GM21529 (cell line): ENCODE measurements around the gene IL1RAPL2.
"Not testable (repeated sequence)": the region's sequence is repeated elsewhere in the genome, so short reads cannot be mapped to it uniquely, and the experiment has no call there.

Experiments
- ATAC-seq: cut with Tn5 transposase; IDR thresholded peaks from one replicate; pipeline ENCODE4 v1.9.1; 2021; ENCODE audit not compliant: unreplicated experiment

IL1RAPL2 gene

DNA sequence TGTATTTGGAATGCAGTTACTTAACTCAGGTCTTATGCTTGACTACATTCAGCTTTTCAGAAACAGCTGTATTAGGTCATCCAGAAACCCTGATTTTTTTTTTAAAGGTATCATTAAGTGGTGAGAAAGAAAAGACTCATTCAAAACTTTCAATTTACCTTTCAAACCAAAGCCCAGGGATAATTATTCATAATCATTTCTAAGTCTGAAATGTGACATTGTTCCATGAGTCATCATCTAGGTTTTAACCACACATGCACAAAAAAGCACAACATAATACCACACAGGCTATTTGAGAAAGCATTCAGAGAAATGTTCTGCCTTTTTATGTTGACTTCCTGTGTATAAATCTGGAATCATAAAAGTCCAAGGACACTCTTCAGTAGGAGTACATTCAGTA lies 288.2 kb downstream of the IL1RAPL2 start:
- ATAC-seq = no peak

DNA sequence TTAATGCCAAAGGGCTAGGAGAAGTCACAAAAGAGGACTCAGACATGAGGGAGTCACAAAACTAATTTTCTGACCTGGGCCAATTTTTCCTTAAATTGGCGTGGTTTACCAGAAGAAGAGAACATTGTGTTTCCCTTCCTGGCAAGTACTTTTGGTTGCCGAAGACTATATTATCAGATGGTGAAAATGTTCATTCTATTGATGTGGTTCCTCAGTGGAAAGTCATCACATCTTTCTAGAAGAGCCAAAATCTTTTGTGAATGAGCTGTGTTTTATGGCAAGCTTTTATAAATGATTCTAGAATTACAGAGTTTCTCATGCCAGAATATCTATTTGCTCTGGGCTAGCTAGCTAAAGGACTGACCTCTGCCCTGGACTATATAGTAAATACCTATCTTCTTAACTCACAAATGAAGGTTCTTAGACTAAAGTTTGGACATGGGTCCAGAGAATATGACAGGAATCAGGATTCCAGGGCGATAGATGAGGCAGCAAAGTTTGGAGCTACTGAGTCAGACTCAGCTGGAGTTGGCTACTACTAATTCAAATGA lies 288.9 kb downstream of the IL1RAPL2 start:
- no peak for ATAC-seq

DNA sequence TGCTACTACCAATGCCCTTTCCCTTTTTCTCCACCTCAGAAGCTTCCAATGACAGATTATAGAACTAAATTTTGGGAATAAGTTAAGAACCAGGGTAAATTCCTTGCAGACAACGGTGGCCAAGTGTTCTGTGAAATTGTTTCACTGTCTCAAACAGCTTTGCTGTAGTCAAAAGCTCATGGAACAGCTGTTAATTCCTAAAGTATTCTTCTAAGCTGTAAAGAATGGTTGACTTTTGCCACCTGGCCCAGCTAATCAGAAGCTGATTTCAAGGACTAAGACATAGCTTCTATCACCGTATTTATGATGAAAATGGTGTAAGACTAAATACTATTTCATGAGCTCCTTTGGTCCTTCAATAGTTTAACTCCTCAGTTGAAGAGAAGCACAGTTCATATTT lies 297.5 kb downstream of the IL1RAPL2 start:
- no peak for ATAC-seq

DNA sequence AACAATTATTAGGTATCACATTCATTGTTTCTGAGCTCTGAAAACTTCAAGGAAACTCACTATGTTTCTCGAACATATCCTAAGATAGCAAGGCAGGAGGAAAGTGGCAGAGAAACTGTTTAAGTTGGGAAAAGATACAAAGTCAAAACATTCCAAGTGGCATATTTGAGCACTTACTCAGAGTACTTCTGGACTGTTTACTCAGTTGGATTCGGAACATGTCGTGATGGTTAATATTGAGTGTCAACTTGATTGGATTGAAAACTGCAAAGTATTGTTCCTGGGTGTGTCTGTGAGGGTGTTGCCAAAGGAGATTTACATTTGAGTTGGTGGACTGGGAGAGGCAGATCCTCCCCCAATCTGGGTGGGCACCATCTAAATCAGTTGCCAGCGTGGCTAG lies 298.3 kb downstream of the IL1RAPL2 start:
- no peak for ATAC-seq

DNA sequence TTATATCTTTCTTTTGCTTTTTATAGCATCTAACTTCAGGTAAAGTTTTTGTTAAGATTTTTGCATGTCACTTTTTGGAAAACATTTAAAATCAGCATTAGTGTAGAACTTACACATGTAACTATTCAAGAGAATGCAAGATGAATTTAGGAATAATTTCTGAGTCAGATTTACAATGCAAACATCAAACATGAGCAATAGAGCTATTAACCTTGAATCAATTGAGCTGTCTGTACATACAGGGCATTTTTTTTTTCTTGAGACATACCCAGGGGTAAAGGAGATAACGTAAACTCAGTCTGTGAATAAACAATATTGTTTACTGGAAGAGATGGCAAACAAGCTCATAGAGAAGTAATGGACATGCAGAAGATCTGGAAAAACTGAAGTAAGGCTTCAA lies 311.5 kb downstream of the IL1RAPL2 start:
- no peak for ATAC-seq

DNA sequence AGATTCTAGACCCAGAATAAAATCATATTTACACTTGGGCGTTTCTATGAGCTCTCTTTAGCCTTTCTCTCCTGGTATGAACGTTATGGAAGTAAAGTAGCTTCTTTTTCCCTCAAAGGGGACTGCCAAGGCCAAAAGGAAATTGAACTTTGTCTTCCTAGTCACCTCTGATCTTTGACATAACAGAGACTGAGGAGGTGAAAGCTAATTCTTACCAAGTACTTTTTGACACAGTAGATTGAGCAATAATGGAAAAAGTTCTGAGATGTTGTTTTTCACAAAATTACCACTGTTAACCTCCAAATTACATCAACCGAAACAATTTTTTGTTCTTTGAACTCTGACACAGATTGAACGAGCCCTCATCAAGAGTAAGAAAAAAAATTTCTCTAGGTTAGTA lies 336.1 kb downstream of the IL1RAPL2 start:
- no peak for ATAC-seq

DNA sequence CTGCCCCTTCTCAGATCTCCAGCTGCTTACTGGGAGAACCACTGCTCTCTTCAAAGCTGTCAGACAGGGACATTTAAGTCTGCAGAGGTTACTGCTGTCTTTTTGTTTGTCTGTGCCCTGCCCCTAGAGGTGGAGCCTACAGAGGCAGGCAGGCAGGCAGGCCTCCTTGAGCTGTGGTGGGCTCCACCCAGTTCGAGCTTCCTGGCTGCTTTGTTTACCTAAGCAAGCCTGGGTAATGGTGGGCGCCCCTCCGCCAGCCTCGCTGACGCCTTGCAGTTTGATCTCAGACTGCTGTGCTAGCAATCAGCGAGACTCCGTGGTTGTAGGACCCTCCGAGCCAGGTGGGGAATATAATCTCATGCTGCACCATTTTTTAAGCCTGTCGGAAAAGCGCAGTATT lies 343.7 kb downstream of the IL1RAPL2 start:
- ATAC-seq = not testable (repeated sequence)

DNA sequence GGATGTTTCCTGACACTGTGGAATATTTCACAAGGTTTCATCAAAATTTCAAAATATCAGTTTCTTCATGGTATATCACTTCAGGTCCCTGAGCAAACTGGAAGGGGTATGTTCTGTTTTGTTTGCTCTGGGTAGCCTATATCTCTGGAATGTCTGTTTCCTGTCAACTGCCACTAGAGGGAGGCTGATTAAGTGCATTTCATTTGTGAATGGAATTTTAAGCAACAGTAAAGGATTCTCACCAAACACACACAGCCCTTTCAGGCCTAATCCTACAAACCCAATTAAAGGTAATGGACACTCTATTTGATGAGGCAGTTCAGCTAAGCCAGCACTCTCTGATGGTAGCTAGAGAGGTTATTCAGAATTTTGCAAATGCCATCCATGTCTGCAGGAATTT lies 347.3 kb downstream of the IL1RAPL2 start:
- ATAC-seq = no peak

- ATAC-seq = not testable (repeated sequence)
These were observed 348.7 kb downstream of the IL1RAPL2 start for GRCh38 chrX:104914686-104915085.

- no peak for ATAC-seq
These were observed 352.1 kb downstream of the IL1RAPL2 start for GRCh38 chrX:104918122-104918521.

DNA sequence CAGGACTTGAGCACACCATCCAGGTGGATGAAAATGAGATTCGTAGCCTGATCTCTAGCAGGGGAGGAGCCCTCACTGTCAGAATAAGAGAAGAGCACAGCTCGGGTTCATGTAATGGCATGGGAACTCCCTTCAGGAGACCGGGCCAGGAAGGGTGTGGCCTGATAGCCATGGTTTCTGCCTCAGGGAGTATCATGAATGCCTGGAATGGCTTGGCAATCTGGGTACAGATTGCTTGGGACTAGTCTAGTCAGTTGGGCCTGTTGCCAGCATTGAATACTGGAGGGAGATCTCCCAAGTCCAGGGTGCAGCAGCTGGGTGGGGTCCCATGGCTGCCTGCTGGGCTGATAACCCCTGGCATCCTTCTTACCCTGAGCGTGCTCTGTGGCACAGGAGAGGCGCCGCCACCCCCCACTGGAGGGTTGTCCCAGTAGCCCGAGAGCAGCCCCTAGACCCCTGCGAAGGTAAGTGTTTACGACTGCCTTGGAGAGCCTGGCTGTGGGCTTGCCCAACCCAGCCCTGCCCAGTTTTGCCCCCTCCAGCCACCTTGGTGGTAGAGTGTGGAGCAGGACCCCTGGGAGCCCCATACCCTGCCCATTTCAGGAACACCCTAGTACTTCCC lies 355.7 kb downstream of the IL1RAPL2 start:
- ATAC-seq = no peak

- ATAC-seq = peak; percentile 99
These were observed 356.2 kb downstream of the IL1RAPL2 start for GRCh38 chrX:104922206-104922621.

DNA sequence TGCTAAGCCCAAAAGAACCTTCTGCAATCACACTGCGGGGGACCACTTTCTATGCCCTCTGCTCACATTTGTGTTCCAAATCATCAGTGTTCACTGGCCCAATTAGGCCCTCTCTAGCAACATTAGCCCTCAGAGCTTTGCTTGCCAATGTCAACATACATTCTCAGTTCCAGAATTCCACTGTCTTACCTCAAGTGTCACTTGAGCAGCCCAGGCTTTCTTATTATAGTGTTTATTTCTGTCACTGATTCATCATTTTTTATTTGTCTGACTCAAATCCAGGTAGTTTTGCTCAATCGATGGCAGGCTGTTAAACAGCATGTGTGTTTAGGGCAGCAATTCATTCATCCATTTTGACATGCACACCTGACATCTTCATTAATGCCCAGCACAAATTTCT lies 363.3 kb downstream of the IL1RAPL2 start:
- ATAC-seq = no peak

DNA sequence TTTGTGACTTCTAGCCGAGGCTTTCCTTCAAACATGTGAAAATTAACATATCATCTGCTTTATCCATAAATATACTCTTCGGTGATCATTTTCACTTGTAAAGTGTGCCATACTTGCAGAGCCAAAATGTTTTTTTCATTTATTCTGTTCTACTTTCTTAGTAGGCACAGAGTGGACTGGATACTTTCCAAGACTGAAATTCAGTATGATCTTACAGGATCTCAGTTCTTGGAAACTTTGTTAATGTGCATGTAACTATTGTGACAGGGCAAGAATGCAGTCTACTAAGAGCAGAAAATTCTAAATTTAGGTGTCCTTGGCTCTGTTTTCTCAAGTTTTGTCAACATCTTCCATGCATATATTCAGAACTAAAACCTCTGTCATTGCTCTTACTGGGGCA lies 369.6 kb downstream of the IL1RAPL2 start:
- no peak for ATAC-seq

DNA sequence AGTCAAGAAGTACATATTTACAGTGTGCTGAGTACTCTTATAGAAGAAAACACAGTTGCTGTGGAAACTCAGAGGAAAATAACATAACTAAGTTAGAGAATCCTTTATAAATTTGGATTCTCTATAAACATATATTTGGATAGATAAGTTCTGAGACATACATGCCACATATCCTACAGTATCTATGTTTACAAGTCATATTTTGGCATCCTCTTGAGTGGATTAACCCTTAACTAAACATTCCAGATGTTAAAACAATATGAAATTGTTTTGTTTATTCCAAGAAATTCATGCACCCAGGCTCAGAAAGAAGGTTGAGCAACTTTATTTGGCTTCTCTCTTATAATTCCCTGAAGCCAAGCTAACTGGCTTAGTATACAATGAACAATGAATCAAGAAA lies 387.3 kb downstream of the IL1RAPL2 start:
- no peak for ATAC-seq

DNA sequence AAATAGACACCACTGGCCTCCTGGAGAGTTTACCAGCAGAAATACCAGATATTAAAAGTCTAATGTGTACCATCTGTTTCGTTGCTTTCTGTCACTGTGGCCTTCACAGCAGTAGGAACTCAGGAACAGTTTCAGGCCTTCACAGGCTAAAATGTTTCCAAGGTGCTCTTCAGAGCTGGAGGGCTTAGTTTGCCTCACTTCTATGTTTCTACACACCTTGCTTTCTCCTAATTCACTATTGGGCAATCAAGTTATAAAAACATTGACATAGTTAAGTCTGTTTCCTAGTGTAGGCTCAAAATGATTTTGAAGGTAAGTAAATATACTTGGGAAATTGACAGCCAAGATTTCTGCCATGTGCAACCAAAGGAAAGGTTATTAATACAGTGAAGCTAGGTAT lies 395.9 kb downstream of the IL1RAPL2 start:
- ATAC-seq = no peak

- no peak for ATAC-seq
These were observed 402.2 kb downstream of the IL1RAPL2 start for GRCh38 chrX:104968241-104968640.

- no peak for ATAC-seq
These were observed 406.7 kb downstream of the IL1RAPL2 start for GRCh38 chrX:104972737-104973136.

DNA sequence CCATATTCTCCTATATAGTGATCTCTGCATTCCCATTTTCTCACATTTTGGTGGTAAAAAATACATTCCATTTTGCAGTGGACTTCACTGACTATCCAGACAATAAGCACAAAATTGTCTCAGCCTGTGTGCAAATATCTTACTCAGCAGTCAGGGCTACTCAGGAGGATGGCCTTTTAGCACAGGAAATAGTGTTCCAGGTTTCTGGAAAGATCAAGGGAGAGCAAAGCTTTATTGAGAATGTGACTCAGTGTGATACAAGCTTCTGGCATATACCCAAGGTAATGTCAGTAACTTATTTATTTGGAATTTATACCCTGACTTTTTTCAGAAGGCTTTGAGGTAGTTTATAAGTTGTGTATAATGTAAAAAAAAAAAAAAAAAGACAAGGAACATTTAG lies 421.1 kb downstream of the IL1RAPL2 start:
- ATAC-seq = no peak

DNA sequence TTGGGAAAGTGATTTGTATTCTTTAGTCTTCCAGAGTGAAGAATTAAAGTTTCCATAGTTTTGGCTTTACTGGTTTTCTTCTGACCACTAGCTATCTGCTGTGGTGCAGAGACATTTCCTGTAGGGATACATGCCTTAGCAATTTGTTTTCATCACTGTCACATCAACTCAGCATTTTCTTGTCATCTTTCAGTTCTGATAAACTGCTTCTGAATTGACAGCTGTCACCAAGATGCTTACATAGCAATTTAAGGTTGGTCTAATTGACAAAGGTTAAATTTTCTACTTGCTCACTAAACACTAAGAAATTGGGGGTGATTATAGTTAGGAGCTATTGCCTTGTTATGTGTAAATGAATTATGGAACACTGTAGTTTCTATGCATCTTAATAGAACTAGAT lies 422.0 kb downstream of the IL1RAPL2 start:
- no peak for ATAC-seq

- no peak for ATAC-seq
These were observed 429.5 kb downstream of the IL1RAPL2 start for GRCh38 chrX:104995546-104995945.

DNA sequence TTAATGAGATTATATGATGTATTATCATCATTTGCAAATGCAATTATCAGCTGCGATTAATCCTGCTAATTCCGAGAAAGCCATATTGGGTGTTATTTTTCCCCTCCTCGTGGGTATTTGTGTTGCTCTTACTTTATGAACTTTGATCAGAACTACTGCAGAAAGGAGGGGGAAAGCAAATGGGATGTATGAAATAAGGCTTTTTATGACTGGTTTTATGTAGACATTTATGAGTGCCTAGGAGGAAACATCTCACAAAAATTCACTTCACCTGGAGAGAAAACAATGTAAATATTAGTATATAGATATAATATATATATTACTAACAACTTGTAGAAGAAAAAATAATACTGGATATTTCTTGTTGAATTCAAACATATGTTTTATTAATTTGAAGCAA lies 440.1 kb downstream of the IL1RAPL2 start:
- no peak for ATAC-seq

DNA sequence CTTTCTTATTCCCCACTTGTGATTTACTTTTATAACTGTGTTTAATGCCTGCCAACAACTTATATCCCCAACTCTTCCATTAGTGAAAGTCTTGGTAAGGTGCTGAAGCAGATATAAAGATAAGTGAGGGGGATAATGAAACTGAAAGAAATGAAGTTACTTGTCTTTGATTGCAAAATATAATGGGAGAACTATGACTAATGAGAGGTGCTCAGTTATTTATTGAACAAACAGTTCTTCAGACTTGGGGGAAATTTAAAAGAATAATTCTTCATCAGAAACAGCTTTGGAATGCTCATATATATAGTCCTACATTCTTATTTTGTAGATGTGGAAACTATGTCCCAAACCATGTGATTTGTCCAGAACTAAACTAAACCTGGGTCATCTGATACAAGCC lies 441.0 kb downstream of the IL1RAPL2 start:
- no peak for ATAC-seq
